ENCODE results near the gene SYT12. TPM values are rescaled to one million over a fixed set of nuclear protein-coding genes. Genes with fewer than 3 reads are reported as not detected.
A peak's percentile ranks its signal among the peaks of the same experiment; 100 is the strongest.

The SYT12 gene
- total RNA-seq, 2 experiments from 2014 or later: not detected

DNA sequence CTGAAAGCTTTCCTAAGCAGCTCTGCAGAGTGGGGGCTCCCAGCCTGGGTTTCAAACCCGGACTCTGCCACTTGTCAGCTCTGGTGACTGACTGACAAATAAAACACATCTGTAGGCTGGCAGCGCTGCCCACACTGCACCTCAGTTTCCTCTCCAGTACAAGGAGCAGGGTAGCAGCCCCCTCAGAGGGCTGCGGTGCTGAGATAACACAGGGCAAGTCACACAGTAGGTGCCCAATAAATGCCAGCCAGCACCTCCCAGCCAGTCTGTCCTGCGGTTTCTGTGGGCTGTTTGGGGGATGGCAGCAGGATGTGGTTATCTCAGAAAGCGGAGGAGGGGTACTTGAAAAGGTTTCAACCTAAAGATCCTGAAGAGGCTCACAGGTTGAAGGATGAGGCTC lies 1.5 kb downstream of the SYT12 start:
- peaks cover 33% of the 10 kb centered on the region for H3K4me1 Mint-ChIP-seq (ENCODE audit: low read depth)

DNA sequence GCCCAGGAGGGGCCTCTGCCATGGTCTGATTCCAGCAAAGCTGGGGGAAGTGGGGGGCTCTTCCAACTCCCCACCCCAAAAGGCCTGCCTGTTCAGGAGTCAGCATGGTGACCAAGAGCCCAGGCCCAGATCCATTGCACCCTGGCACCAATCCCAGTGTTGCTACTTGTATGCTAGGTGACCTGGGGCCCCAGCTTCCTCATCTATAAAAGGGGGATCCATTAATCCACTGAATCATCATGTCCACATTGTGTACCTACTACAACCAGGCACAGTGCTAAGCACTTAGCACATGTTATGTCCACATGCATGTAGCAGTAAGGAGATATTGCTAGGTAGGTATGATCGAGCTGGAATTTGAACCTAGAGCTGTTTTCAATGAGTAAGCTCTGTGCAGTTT lies 2.0 kb downstream of the SYT12 start:
- peaks cover 35% of the 10 kb centered on the region for H3K27me3 Mint-ChIP-seq
- H3K4me3 Mint-ChIP-seq: no peak overlapping the region
- ChIA-PET CTCF (interaction anchor here (0.8 kb wide), 1 partner anchor 9 kb away, joined by 3 read pairs; no protein-coding TSS in a partner anchor), POLR2A (no interaction called here)
- H3K27ac Mint-ChIP-seq: peak overlapping the region; percentile 18
- no peaks in the 10 kb centered on the region for H3K9me3 Mint-ChIP-seq
- H3K4me1 Mint-ChIP-seq (ENCODE audit: low read depth): peaks cover 33% of the 10 kb centered on the region
- no peak for DNase-seq
- intact Hi-C loops (cut with micrococcal nuclease): no loop called here
- no peaks in the 10 kb centered on the region for H3K36me3 Mint-ChIP-seq

More for the DNA sequence above, 1.5 kb downstream of the SYT12 start:
- H3K27ac Mint-ChIP-seq: peak overlapping the region; percentile 60
- no peaks in the 10 kb centered on the region for H3K9me3 Mint-ChIP-seq
- peak overlapping the region; percentile 49 for H3K4me3 Mint-ChIP-seq
- H3K27me3 Mint-ChIP-seq: peaks cover 35% of the 10 kb centered on the region
- H3K36me3 Mint-ChIP-seq: no peaks in the 10 kb centered on the region
- CTCF ChIA-PET: no interaction called here
- DNase-seq: peak; percentile 82
- intact Hi-C loops (cut with micrococcal nuclease): no loop called here
- POLR2A ChIA-PET: no interaction called here

DNA sequence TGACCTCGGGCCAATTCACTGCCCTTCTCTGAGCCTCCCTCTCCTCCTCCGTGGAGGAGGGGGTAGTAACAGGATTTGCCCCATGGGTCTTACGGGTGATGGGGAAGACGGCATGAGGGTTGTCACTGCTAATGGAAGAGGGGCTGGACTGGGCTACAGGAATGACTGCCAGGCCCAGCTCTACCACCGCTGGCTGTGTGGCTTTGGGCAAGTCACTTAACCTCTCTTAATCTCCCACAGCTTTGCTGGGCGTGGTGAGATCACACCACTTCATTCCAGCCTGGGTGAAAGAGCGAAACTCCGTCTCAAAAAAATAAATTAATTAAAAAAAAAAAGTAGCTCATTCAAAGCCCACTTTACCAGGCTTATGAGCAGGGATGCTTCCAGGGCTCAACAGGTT lies 2.8 kb downstream of the SYT12 start:
- H3K36me3 Mint-ChIP-seq: no peaks in the 10 kb centered on the region
- H3K4me1 Mint-ChIP-seq (ENCODE audit: low read depth): peaks cover 33% of the 10 kb centered on the region
- intact Hi-C loops (cut with micrococcal nuclease): no loop called here

GRCh38 chr11:67026941-67027340 lies 4.0 kb downstream of the SYT12 start:
- no peak overlapping the region for H3K4me3 Mint-ChIP-seq
- intact Hi-C loops (cut with micrococcal nuclease): no loop called here
- H3K27me3 Mint-ChIP-seq: peaks cover 36% of the 10 kb centered on the region
- no peak overlapping the region for H3K27ac Mint-ChIP-seq
- DNase-seq: no peak
- peaks cover 30% of the 10 kb centered on the region for H3K4me1 Mint-ChIP-seq (ENCODE audit: low read depth)
- no peaks in the 10 kb centered on the region for H3K9me3 Mint-ChIP-seq
- ChIA-PET POLR2A (no interaction called here), CTCF (interaction anchor here (1.1 to 1.6 kb wide), 2 partner anchors 26 to 45 kb away, joined by 3 to 4 read pairs; no protein-coding TSS in a partner anchor)
- H3K36me3 Mint-ChIP-seq: no peaks in the 10 kb centered on the region

More for the DNA sequence above, 2.8 kb downstream of the SYT12 start:
- Mint-ChIP-seq H3K9me3 (no peaks in the 10 kb centered on the region), H3K4me3 (no peak overlapping the region), H3K27me3 (peaks cover 37% of the 10 kb centered on the region), H3K27ac (no peak overlapping the region)
- POLR2A ChIA-PET: no interaction called here
- DNase-seq: no peak
- CTCF ChIA-PET: interaction anchor here (0.8 to 1.6 kb wide), 3 partner anchors 13 to 46 kb away, joined by 3 to 4 read pairs (median 3); no protein-coding TSS in a partner anchor

GRCh38 chr11:67027483-67027930 lies 4.6 kb downstream of the SYT12 start:
- no peaks in the 10 kb centered on the region for H3K36me3 Mint-ChIP-seq
- peaks cover 33% of the 10 kb centered on the region for H3K27me3 Mint-ChIP-seq
- POLR2A ChIA-PET: no interaction called here
- intact Hi-C loops (cut with micrococcal nuclease): no loop called here
- H3K4me3 Mint-ChIP-seq: no peak overlapping the region
- no peaks in the 10 kb centered on the region for H3K9me3 Mint-ChIP-seq
- CTCF ChIA-PET: interaction anchor here (1.1 to 1.6 kb wide), 2 partner anchors 26 to 44 kb away, joined by 3 to 4 read pairs; no protein-coding TSS in a partner anchor
- no peak for DNase-seq
- H3K27ac Mint-ChIP-seq: no peak overlapping the region
- peaks cover 25% of the 10 kb centered on the region for H3K4me1 Mint-ChIP-seq (ENCODE audit: low read depth)

- no peaks in the 10 kb centered on the region for H3K9me3 Mint-ChIP-seq
- no peak for DNase-seq
- no peaks in the 10 kb centered on the region for H3K36me3 Mint-ChIP-seq
- CTCF ChIA-PET: interaction anchor here (1.1 kb wide), 1 partner anchor 25 kb away, joined by 3 read pairs; no protein-coding TSS in a partner anchor
- intact Hi-C loops (cut with micrococcal nuclease): no loop called here
- no peak overlapping the region for H3K4me3 Mint-ChIP-seq
- no peak overlapping the region for H3K27ac Mint-ChIP-seq
- POLR2A ChIA-PET: interaction anchor here (0.5 kb wide), 1 partner anchor 139 kb away, joined by 3 read pairs; no protein-coding TSS in a partner anchor
- peaks cover 30% of the 10 kb centered on the region for H3K27me3 Mint-ChIP-seq
- peaks cover 22% of the 10 kb centered on the region for H3K4me1 Mint-ChIP-seq (ENCODE audit: low read depth)
Observed at GRCh38 chr11:67027943-67028542, 5.1 kb downstream of the SYT12 start.

DNA sequence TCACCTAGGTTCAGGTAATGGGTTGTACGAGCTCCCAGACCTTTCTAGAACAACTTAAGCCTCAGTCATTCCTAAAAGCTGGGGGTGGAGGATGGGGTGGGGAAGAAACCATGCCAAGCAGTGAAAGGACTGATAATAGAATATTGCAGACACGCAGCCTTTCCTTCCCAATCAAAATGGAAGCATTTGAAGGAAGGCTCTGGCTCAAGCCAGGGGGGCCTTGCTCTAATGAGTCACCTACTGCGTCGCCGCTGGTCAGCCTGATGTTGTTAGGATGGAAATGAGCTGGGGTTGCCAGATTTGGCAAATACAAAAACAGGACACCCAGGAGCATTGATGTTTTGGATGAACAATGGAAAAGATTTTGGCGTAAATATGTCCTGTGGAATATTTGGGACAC lies 6.2 kb downstream of the SYT12 start:
- H3K36me3 Mint-ChIP-seq: no peaks in the 10 kb centered on the region
- CTCF ChIA-PET: no interaction called here
- H3K4me3 Mint-ChIP-seq: no peak overlapping the region
- H3K9me3 Mint-ChIP-seq: no peaks in the 10 kb centered on the region
- H3K4me1 Mint-ChIP-seq (ENCODE audit: low read depth): peaks cover 15% of the 10 kb centered on the region
- DNase-seq: no peak
- POLR2A ChIA-PET: no interaction called here
- no peak overlapping the region for H3K27ac Mint-ChIP-seq
- intact Hi-C loops (cut with micrococcal nuclease): no loop called here
- H3K27me3 Mint-ChIP-seq: peaks cover 27% of the 10 kb centered on the region

DNA sequence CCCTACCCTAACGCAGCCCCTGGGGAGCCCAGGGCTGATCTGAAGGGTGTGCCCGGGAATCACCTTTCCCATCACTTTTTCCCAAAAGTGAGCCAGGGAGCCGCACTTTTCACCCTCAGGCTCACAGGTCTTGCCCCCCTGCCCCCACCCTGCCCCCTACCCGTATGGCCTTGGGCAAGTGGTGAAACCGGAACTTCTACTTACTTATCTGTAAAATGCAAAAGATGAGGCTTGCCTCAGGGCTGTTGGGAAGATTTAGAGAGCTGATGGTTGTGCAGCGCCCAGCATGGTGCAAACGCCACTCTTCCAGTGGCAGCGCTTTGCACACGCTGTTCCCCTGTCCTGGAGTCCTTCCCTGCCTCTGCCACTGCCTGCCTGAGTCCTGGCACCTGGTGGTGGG lies 8.0 kb downstream of the SYT12 start:
- H3K4me1 Mint-ChIP-seq (ENCODE audit: low read depth): no peaks in the 10 kb centered on the region
- intact Hi-C loops (cut with micrococcal nuclease): no loop called here
- no peak overlapping the region for H3K4me3 Mint-ChIP-seq
- ChIA-PET CTCF (no interaction called here), POLR2A (no interaction called here)
- peaks cover 20% of the 10 kb centered on the region for H3K27me3 Mint-ChIP-seq
- no peaks in the 10 kb centered on the region for H3K36me3 Mint-ChIP-seq
- H3K27ac Mint-ChIP-seq: no peak overlapping the region
- no peaks in the 10 kb centered on the region for H3K9me3 Mint-ChIP-seq
- DNase-seq: no peak

DNA sequence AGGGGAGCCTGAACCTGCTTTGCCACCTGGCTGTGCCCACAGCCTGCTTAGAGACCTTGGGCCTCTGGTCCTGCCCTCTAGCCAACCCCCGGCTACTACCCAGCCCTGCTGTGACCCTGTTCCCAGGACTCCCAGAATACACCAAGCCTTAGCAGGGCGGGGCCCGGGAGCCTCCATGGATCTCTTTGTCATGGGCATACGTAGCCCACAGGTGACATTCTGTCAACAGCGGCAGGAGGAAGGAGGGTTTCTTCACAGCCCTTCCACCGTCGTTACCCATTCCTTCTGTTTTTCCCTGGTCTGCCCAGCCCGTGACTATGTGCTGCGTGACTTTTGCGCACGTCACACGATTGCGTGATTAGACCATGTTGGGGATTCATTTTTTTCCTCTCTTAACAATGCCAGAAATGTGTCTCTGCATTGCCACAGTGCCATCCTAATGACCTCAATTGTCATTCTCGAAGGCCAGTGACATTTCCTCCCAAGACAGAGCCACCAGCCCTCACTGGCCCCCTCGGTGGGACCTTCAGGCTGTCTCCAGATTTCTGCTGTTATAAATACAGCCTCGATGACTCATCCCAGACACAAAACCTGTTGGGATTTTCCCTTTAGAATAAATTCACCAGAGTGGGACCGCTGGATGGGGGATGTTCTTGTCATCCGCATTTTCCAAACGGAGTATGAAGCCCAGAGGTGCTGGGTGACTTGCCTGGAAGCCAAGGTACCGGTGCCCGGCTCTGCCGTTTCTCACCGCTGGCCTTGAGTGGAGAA lies 9.0 kb downstream of the SYT12 start:
- no peak overlapping the region for H3K27ac Mint-ChIP-seq
- H3K4me1 Mint-ChIP-seq (ENCODE audit: low read depth): no peaks in the 10 kb centered on the region
- H3K36me3 Mint-ChIP-seq: no peaks in the 10 kb centered on the region
- H3K4me3 Mint-ChIP-seq: no peak overlapping the region
- no peaks in the 10 kb centered on the region for H3K9me3 Mint-ChIP-seq
- no peak for DNase-seq
- intact Hi-C loops (cut with micrococcal nuclease): no loop called here
- POLR2A ChIA-PET: no interaction called here
- CTCF ChIA-PET: no interaction called here
- peaks cover 24% of the 10 kb centered on the region for H3K27me3 Mint-ChIP-seq

GRCh38 chr11:67032830-67033551 lies 10.1 kb downstream of the SYT12 start:
- Mint-ChIP-seq H3K27me3 (peaks cover 26% of the 10 kb centered on the region), H3K27ac (no peak overlapping the region), H3K4me3 (no peak overlapping the region), H3K9me3 (no peaks in the 10 kb centered on the region), H3K4me1 (ENCODE audit: low read depth) (no peaks in the 10 kb centered on the region), H3K36me3 (no peaks in the 10 kb centered on the region)
- intact Hi-C loops (cut with micrococcal nuclease): no loop called here
- no peak for DNase-seq
- ChIA-PET CTCF (interaction anchor here (0.8 kb wide), 1 partner anchor 10 kb away, joined by 3 read pairs; the partner anchor contains the start of gene SYT12), POLR2A (no interaction called here)

- no peak overlapping the region for H3K27ac Mint-ChIP-seq
- no peak overlapping the region for H3K4me3 Mint-ChIP-seq
- ChIA-PET POLR2A (no interaction called here), CTCF (interaction anchor here (0.8 kb wide), 1 partner anchor 10 kb away, joined by 3 read pairs; the partner anchor contains the start of gene SYT12)
- H3K27me3 Mint-ChIP-seq: peaks cover 28% of the 10 kb centered on the region
- no peaks in the 10 kb centered on the region for H3K4me1 Mint-ChIP-seq (ENCODE audit: low read depth)
- no peaks in the 10 kb centered on the region for H3K36me3 Mint-ChIP-seq
- H3K9me3 Mint-ChIP-seq: no peaks in the 10 kb centered on the region
- intact Hi-C loops (cut with micrococcal nuclease): no loop called here
- no peak for DNase-seq
Observed at GRCh38 chr11:67033661-67034166, 10.8 kb downstream of the SYT12 start.

- ChIA-PET CTCF (no interaction called here), POLR2A (no interaction called here)
- intact Hi-C loops (cut with micrococcal nuclease): no loop called here
- no peak for DNase-seq
- H3K4me1 Mint-ChIP-seq (ENCODE audit: low read depth): no peaks in the 10 kb centered on the region
- peaks cover 25% of the 10 kb centered on the region for H3K27me3 Mint-ChIP-seq
- H3K4me3 Mint-ChIP-seq: no peak overlapping the region
- H3K27ac Mint-ChIP-seq: no peak overlapping the region
- H3K36me3 Mint-ChIP-seq: no peaks in the 10 kb centered on the region
- H3K9me3 Mint-ChIP-seq: no peaks in the 10 kb centered on the region
Observed at GRCh38 chr11:67034350-67034749, 11.4 kb downstream of the SYT12 start.
